Uterus (tissue), 2 donors: Measurements from ENCODE around the gene TRIO.

ENCODE experiments used
- POLR2A ChIP-seq, 2 donors: fragments of 450-650 bp; IDR thresholded peaks; one replicate each; pipeline ENCODE4 v1.6.1; 2016; ENCODE audit warnings: antibody characterized with exemption in 2 of 2, mild to moderate bottlenecking in 1 of 2, moderate library complexity in 1 of 2
- TF ChIP-seq, protein P1 (sequence below), 4 experiments: fragments of 200-600 bp in 2 of 4; fragments of 450-650 bp in 2 of 4; sonication (generic) in 2 of 4; IDR thresholded peaks; one replicate each; pipeline ENCODE4 v1.5.1; 2016 to 2019; ENCODE audit warnings: antibody characterized with exemption in 4 of 4, mild to moderate bottlenecking in 2 of 4, moderate library complexity in 1 of 4

DNA sequence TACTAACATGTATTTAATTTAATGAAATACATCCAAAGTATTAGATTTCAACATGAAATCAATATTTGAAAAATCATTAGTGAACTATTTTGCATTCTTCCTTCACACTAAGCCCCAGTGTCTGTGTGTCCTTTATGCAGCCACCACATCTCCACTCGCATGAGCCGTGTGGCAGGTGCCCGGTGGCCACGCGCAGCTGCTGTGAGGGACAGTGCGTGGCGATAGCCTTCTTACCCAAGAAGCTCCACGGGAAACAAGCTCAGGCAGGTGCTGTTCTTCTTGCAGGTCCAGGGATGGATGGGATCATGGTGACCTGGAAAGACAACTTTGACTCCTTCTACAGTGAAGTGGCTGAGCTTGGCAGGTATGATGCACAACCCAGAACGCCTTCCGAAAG is 359.1 kb downstream of the TRIO start:
- TF ChIP-seq, protein P1, sequence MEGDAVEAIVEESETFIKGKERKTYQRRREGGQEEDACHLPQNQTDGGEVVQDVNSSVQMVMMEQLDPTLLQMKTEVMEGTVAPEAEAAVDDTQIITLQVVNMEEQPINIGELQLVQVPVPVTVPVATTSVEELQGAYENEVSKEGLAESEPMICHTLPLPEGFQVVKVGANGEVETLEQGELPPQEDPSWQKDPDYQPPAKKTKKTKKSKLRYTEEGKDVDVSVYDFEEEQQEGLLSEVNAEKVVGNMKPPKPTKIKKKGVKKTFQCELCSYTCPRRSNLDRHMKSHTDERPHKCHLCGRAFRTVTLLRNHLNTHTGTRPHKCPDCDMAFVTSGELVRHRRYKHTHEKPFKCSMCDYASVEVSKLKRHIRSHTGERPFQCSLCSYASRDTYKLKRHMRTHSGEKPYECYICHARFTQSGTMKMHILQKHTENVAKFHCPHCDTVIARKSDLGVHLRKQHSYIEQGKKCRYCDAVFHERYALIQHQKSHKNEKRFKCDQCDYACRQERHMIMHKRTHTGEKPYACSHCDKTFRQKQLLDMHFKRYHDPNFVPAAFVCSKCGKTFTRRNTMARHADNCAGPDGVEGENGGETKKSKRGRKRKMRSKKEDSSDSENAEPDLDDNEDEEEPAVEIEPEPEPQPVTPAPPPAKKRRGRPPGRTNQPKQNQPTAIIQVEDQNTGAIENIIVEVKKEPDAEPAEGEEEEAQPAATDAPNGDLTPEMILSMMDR (IDR thresholded peaks at IDR 0.05), result no peak
- TF ChIP-seq POLR2A (IDR thresholded peaks at IDR 0.05), result no peak
